Measurements from ENCODE around the gene SERPINA3.
"Not testable (repeated sequence)": the region's sequence is repeated elsewhere in the genome, so short reads cannot be mapped to it uniquely, and the experiment has no call there.

The SERPINA3 gene

GRCh38 chr14:94631050-94631449 lies 18.9 kb downstream of the SERPINA3 start:
- in situ Hi-C loops (cut with HindIII; ENCODE audit: low sequenced_read_pairs), result no loop called here

- in situ Hi-C loops (cut with HindIII; ENCODE audit: low sequenced_read_pairs), result no loop called here
Observed at GRCh38 chr14:94631536-94632304, 19.5 kb downstream of the SERPINA3 start.

DNA sequence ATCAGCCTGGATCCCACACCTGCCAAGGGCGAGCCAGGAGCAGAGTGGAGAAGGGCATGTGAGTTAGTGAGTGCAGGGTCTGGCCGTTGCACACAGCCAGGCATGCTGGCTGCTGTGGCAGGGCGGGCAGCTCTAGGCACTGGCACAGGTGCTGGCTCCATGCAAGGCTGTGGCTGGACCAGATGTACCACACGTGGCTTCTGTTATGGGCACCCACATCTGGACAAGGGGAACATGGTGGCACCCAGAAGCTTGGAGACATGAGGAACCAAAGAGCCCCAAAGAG lies 20.1 kb downstream of the SERPINA3 start:
- in situ Hi-C loops (cut with HindIII; ENCODE audit: low sequenced_read_pairs), result no loop called here

DNA sequence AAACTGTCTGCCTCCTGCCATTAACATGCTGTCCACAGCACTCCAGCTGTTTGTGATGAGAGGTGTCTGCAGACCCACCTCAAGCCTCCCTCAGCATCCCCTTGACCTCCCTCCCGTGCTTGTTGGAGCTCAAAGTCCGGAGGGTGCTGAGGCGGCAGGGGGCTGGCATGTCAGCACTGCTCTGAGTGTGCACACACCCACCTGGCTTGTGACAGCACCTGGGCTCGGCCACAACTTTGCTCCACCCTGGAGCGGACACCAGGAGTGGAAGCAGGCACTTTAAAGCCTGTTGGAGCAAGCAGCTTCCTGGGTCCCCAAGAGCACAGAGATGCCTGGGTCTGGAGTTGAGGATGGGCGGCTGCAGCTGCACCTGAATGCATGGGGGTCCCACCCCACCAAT lies 20.9 kb downstream of the SERPINA3 start:
- in situ Hi-C loops (cut with HindIII; ENCODE audit: low sequenced_read_pairs), result no loop called here

GRCh38 chr14:94635154-94635553 lies 23.0 kb downstream of the SERPINA3 start:
- in situ Hi-C loops (cut with HindIII; ENCODE audit: low sequenced_read_pairs), result no loop called here

DNA sequence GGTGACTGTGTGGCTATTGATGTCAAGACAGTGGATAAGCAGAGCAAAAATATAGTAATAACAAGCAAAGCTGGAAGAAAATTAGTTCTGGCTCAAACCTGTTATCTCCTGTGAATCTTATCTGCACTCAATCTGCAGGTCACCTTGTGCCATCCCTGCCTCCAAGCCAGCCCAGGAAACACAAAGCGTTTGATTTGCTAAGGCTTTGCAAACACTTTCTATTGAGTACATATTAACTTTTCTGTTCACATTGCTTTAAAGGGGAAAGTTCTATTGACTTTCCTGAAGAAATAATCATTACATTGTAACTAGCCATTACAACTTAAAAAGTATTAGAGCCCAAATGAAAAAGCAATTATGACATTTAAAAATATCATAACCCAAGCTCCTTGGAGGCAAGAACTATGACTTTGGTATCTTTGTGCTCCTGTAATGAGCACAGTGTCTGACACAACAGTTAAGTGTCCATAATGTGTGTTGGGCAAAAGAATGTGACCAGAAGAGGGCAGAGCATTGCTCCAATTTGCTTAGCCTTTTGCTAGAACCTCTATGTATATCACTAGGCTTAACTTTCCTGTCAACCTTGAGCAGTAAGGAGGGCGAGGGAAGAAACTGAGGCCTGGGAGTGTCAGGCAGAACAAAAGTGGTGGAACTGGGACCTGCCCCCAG lies 24.7 kb downstream of the SERPINA3 start:
- in situ Hi-C loops (cut with HindIII; ENCODE audit: low sequenced_read_pairs), result no loop called here

DNA sequence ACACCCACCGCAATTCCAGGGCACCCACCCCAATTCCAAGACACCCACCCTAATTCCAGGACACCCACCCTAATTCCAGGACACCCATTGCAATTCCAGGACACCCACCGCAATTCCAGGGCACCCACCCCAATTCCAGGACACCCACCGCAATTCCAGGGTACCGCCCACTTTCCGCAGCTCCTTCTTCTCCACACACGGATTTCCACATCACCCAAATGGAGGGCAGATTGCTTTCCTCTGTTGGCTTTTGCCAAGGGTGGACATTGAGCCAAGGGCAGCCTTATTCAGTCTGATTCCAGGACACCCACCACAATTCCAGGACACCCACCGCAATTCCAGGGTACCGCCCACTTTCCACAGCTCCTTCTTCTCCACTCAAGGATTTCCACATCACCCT lies 25.6 kb downstream of the SERPINA3 start:
- in situ Hi-C loops (cut with HindIII; ENCODE audit: low sequenced_read_pairs), result not testable (repeated sequence)

GRCh38 chr14:94638339-94638738 lies 26.1 kb downstream of the SERPINA3 start:
- in situ Hi-C loops (cut with HindIII; ENCODE audit: low sequenced_read_pairs), result no loop called here

GRCh38 chr14:94638961-94639817 lies 27.0 kb downstream of the SERPINA3 start:
- in situ Hi-C loops (cut with HindIII; ENCODE audit: low sequenced_read_pairs), result no loop called here

DNA sequence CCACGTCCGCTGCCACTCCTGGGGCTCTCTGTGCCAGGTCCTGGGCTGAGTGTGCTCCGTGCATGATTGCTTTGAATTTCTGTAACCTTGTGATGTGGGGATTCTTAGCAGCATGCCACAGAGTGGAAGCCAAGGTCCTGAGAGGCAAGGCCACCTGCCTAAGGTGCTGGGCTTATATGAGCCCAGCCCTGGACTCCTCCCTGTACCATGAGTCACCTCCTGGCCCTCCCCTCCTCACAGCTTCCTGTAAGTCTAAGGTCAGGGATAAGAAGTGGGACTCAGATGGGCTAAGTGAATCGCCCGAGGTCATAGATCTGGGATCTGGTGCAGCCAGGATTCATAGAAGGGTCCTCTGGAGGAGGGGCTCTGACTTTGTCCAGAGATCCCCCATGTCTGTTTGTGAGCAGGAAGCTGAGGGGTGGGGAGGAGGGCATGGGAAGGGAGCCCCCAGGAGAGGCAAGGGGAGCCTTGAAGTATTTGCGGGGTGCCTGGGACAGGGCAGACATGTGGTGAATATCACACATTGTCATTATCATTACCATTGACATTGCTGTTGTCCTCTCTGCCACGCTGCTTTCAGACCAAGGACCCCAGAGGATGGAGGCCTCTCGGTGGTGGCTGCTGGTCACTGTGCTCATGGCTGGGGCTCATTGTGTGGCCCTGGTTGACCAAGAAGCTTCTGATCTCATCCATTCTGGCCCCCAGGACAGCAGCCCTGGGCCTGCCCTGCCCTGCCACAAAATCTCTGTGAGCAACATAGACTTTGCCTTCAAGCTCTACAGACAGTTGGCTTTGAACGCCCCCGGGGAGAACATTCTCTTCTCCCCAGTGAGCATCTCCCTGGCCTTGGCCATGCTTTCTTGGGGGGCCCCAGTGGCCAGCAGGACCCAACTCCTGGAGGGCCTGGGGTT lies 28.8 kb downstream of the SERPINA3 start:
- in situ Hi-C loops (cut with HindIII; ENCODE audit: low sequenced_read_pairs), result no loop called here

DNA sequence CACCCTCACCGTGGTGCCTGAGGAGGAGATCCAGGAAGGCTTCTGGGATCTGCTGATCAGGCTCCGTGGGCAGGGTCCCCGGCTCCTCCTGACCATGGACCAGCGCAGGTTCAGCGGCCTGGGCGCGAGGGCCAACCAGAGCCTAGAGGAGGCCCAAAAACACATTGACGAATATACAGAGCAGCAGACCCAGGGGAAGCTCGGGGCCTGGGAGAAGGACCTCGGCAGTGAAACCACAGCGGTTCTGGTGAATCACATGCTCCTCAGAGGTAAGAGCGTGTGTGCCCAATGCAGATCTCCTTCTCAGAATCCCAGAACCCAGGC lies 29.4 kb downstream of the SERPINA3 start:
- in situ Hi-C loops (cut with HindIII; ENCODE audit: low sequenced_read_pairs), result no loop called here

- in situ Hi-C loops (cut with HindIII; ENCODE audit: low sequenced_read_pairs), result no loop called here
Observed at GRCh38 chr14:94643316-94644101, 31.3 kb downstream of the SERPINA3 start.

- in situ Hi-C loops (cut with HindIII; ENCODE audit: low sequenced_read_pairs), result no loop called here
Observed at GRCh38 chr14:94644102-94644535, 31.9 kb downstream of the SERPINA3 start.

DNA sequence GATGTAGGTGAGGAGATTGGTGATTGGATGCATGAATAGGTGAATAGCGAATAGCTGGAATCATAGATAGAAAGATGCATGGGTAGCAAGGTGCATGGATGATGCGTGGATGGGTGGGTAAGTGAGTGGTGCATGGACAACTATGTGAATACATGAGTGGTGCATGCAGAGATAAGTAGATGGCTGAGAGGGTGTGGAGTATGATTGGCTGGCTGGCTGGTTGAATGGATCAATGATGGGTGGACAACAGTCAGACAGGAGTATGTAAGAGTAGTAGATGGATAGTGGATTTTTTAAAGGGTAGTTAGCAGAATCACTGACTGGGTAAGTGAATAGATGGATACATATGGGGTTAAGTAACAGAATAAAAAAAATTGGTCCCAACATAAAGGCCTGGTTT lies 33.9 kb downstream of the SERPINA3 start:
- in situ Hi-C loops (cut with HindIII; ENCODE audit: low sequenced_read_pairs), result no loop called here

DNA sequence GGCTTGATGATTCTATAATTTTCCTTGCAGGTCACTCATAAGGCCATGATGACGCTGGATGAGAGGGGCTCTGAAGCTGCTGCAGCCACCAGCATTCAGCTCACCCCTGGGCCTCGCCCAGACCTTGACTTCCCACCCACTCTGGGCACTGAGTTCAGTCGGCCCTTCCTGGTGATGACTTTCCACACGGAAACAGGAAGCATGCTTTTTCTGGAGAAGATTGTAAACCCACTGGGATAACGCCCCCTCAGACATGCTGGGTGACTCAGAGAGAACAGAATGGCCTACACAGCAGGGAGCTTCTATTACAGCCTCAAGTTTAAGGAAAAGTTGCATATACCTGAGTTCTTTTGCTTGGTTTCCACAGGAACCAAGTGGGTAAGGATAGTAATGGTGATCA lies 34.3 kb downstream of the SERPINA3 start:
- in situ Hi-C loops (cut with HindIII; ENCODE audit: low sequenced_read_pairs), result no loop called here

DNA sequence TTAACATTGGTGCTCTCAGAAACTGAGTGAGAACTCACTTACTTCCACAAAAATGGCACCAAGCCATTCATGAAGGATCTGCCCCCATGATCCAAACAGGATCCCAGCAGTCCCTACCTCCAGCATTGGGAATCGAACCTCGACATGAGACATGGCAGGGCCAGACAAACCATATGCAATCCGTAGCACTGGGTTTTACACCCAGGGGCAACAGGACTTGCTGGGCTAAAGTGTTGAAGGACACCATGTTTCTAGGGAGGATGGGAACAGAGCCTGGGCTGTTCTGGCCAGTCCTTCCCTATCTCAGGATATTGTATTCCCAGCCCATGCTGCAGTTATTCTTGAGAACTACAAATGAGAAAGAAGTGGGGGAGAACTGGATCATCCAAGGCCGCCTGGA lies 36.6 kb downstream of the SERPINA3 start:
- in situ Hi-C loops (cut with HindIII; ENCODE audit: low sequenced_read_pairs), result no loop called here

- in situ Hi-C loops (cut with HindIII; ENCODE audit: low sequenced_read_pairs), result no loop called here
Observed at GRCh38 chr14:94649543-94650443, 37.6 kb downstream of the SERPINA3 start.

DNA sequence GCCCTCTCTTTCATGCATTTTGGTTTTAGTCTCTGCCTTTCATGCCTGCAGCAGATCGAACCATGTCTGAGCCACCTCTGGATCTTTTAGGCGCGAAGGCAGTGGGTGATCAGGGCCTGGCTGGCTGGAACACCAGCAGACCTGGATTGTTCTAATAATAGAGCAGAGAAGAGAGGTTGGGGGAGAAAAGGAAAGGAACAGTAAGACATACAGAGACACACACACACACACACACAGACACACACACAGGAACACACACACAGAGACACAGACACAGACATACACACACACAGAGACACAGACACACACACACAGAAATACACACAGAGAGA lies 38.2 kb downstream of the SERPINA3 start:
- in situ Hi-C loops (cut with HindIII; ENCODE audit: low sequenced_read_pairs), result no loop called here

Data from endothelial cell of hepatic sinusoid (primary cell).